ENCODE results near the gene CBLC. TPM values are rescaled to one million over a fixed set of nuclear protein-coding genes. Genes with fewer than 3 reads are reported as not detected.

The CBLC gene
- total RNA-seq, 2 experiments from 2014 or later = not detected

DNA sequence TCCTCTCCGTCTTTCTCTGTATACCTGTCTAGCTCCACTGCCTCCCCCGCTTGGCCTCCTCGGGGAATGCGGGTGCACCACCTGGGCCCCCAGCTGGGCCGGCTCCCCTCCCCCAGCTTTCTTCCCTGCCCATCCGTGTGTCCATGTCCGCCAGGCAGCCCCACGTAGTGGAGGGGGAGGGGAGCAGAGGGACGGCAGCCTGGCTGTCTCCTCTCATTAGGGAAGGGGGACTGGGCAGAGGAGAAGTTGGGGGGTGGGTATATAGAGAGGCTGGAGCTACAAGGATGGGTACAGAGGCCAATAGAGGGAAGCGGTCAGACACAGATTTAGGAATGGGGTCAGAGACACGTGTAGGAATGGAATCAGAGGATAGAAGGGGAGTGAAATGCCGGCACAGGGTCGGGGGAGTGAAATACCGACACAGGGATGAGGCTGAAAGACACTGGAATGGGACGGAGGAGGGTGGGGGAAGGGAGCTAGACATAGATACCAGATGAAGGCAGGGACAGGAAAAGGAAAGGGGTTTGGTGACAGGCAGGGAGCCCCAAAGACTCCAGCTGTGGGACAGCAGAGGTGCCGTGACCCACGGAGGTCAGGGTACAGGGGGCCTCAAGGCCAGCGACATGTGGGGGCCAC, 71.2 kb downstream of the CBLC start:
- ChIA-PET CTCF (interaction anchor here (0.5 to 1.1 kb wide), 5 partner anchors 9 to 104 kb away, joined by 3 to 4 read pairs (median 3); no protein-coding TSS in a partner anchor), POLR2A (no interaction called here)
- no peak overlapping the region for H3K4me3 Mint-ChIP-seq
- no peak overlapping the region for H3K27ac Mint-ChIP-seq
- no peak for DNase-seq
- peaks cover 47% of the 10 kb centered on the region for H3K27me3 Mint-ChIP-seq
- H3K9me3 Mint-ChIP-seq = no peaks in the 10 kb centered on the region
- H3K4me1 Mint-ChIP-seq = peaks cover 17% of the 10 kb centered on the region
- H3K36me3 Mint-ChIP-seq (ENCODE audit: low read depth) = peaks cover 2% of the 10 kb centered on the region

Small RNA genes within 50 kb of the gene (microRNA-seq; reads per million reads assigned to microRNA genes)
- not detected for gene MIR8085 (ENCODE audit: borderline microRNAs expressed, borderline replicate concordance)

Other genes starting within 250 kb of the CBLC start
- not detected for gene CEACAM20, start 248.2 kb upstream of the CBLC start, total RNA-seq
- not detected for gene IGSF23, start 164.3 kb upstream of the CBLC start, total RNA-seq
- 1 to 10 TPM; 1.9 TPM for gene PVR, start 134.0 kb upstream of the CBLC start, total RNA-seq
- under 1 TPM in 1 of 2 experiments, not detected in 1; 0.23 TPM for gene CEACAM19, start 106.4 kb upstream of the CBLC start, total RNA-seq
- not detected for gene CEACAM16, start 78.7 kb upstream of the CBLC start, total RNA-seq
- gene BCL3, start 29.2 kb upstream of the CBLC start, total RNA-seq = 10 to 100 TPM; 38.7 to 40.2 TPM
- gene BCAM, start 31.2 kb downstream of the CBLC start, total RNA-seq = not detected
- gene NECTIN2, start 68.4 kb downstream of the CBLC start, total RNA-seq = not detected
- 10 to 100 TPM; 55.7 to 65.3 TPM for gene TOMM40, start 113.4 kb downstream of the CBLC start, total RNA-seq
- gene APOE, start 127.9 kb downstream of the CBLC start, total RNA-seq = under 1 TPM; 0.45 to 0.75 TPM
- gene APOC1, start 136.7 kb downstream of the CBLC start, total RNA-seq = not detected
- not detected for gene APOC4, start 164.3 kb downstream of the CBLC start, total RNA-seq
- gene APOC2, start 168.2 kb downstream of the CBLC start, total RNA-seq = not detected
- gene CLPTM1, start 177.5 kb downstream of the CBLC start, total RNA-seq = 10 to 100 TPM; 70.6 to 72.8 TPM
- 10 to 100 TPM; 16.8 to 20.0 TPM for gene RELB, start 223.6 kb downstream of the CBLC start, total RNA-seq

Measured in activated CD4-positive, alpha-beta T cell treated with anti-CD3 and anti-CD28 coated beads, Interleukin-2, amount 10 ng/mL, durations not matched to agents 7 days and 5 days (primary cell).